ENCODE results near the gene EPS15. TPM values are rescaled to one million over a fixed set of nuclear protein-coding genes. Genes with fewer than 3 reads are reported as not detected.

Gene EPS15
- total and polyA plus RNA-seq, 10 of the 15 experiments (the other 5 are each of a cell fraction or from before 2014, with no cell fraction given): 24.7 to 87.8 (median 56.3) TPM

DNA sequence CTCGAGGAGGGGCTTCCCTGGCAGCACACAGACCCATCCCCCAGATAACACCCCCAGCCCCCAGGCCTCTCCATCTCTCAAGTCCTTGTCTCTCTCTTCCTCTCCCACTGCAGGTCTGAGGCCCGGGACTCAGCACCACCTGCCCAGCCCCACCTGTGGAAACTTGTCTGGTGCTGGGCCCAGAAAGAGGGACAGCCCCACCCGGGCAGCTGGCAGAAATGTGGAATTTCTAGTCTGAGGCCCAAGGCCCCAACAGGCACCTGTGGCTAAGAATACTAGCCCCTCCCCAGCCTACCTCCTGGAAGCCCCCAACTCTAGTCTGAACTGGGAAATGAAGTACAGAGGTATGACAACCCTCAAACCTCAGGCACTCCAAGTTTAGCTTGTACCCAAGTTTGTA lies 204.1 kb downstream of the EPS15 start:
- H3K27ac ChIP-seq (ENCODE audit: control insufficient read depth, insufficient read depth): no peak overlapping the region
- POLR2A ChIA-PET: interaction anchor here (0.6 kb wide), 1 partner anchor 262 kb away, joined by 3 read pairs; no protein-coding TSS in a partner anchor
- CTCF ChIA-PET: no interaction called here
- intact Hi-C loops (cut with micrococcal nuclease; ENCODE audit: unreplicated experiment) (no loop called here), in situ Hi-C loops (cut with MboI) (no loop called here)
- BruUV-seq (replicated peaks): no TSS peak
- no peaks in the 10 kb centered on the region for H3K27me3 ChIP-seq (replicated peaks in 1 of 2; ENCODE audit: control insufficient read depth in 2 of 2, insufficient read depth in 2 of 2, low read length in 1 of 2)
- FAIRE-seq (no peak), DNase-seq (ENCODE audit: low read depth, low spot score) (no peak), ATAC-seq (no peak)
- H3K36me3 ChIP-seq (ENCODE audit: control insufficient read depth in 2 of 2, insufficient read depth in 2 of 2, low read length in 1 of 2): no peaks in the 10 kb centered on the region; a peak in 1 of 4 replicates
- H4K20me1 ChIP-seq (ENCODE audit: control insufficient read depth, insufficient read depth): no peaks in the 10 kb centered on the region
- 34% methylated on average over 3 of the region's 3 CpGs for WGBS (ENCODE audit: insufficient coverage, insufficient replicate concordance, low lambda C conversion rate, missing lambda C conversion rate)
- H3K9ac ChIP-seq (ENCODE audit: control insufficient read depth, insufficient read depth, low read length): no peak overlapping the region
- no peak overlapping the region for H3K4me2 ChIP-seq (ENCODE audit: control insufficient read depth, insufficient read depth)
- H3K4me3 ChIP-seq: no peak overlapping the region
- SMC1A ChIA-PET (ENCODE audit: uncharacterized antibody, unreplicated experiment): no interaction called here
- no peak overlapping the region for H2AFZ ChIP-seq (ENCODE audit: control insufficient read depth, low read depth, low read length)
- H3K9me3 ChIP-seq (replicated peaks; ENCODE audit: control insufficient read depth, insufficient read depth, low read length): no peaks in the 10 kb centered on the region
- H3K79me2 ChIP-seq (ENCODE audit: control insufficient read depth, insufficient read depth, low read length): no peaks in the 10 kb centered on the region
- H3K4me1 ChIP-seq (ENCODE audit: control insufficient read depth, insufficient read depth, low read length): 0 out of 2 replicates have a peak, but pooled peaks cover 3% of the 10 kb centered on the region
- RAD21 ChIA-PET (ENCODE audit: unreplicated experiment): interaction anchor here (0.6 to 0.9 kb wide), 2 partner anchors 126 to 174 kb away, joined by 3 read pairs; no protein-coding TSS in a partner anchor
- TF ChIP-seq, protein P1, sequence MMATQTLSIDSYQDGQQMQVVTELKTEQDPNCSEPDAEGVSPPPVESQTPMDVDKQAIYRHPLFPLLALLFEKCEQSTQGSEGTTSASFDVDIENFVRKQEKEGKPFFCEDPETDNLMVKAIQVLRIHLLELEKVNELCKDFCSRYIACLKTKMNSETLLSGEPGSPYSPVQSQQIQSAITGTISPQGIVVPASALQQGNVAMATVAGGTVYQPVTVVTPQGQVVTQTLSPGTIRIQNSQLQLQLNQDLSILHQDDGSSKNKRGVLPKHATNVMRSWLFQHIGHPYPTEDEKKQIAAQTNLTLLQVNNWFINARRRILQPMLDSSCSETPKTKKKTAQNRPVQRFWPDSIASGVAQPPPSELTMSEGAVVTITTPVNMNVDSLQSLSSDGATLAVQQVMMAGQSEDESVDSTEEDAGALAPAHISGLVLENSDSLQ (IDR thresholded peaks at IDR 0.05): no peak
- no peak for TF ChIP-seq RUNX3 (IDR thresholded peaks at IDR 0.05; ENCODE audit: low read length)
- no peak for TF ChIP-seq SUPT20H (IDR thresholded peaks at IDR 0.05; ENCODE audit: borderline replicate concordance, control insufficient read depth, low read depth, low read length)
- TF ChIP-seq DPF2 (IDR thresholded peaks at IDR 0.05): no peak
- TF ChIP-seq SMARCA5 (IDR thresholded peaks at IDR 0.05): no peak
- TF ChIP-seq BCLAF1 (IDR thresholded peaks at IDR 0.05): no peak
- no peak for TF ChIP-seq STAT1 (conservative IDR thresholded peaks at IDR 0.05)
- TF ChIP-seq ATF7 (IDR thresholded peaks at IDR 0.05; ENCODE audit: low read depth): no peak
- TF ChIP-seq, protein P2, sequence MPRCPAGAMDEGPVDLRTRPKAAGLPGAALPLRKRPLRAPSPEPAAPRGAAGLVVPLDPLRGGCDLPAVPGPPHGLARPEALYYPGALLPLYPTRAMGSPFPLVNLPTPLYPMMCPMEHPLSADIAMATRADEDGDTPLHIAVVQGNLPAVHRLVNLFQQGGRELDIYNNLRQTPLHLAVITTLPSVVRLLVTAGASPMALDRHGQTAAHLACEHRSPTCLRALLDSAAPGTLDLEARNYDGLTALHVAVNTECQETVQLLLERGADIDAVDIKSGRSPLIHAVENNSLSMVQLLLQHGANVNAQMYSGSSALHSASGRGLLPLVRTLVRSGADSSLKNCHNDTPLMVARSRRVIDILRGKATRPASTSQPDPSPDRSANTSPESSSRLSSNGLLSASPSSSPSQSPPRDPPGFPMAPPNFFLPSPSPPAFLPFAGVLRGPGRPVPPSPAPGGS (IDR thresholded peaks at IDR 0.05; ENCODE audit: borderline replicate concordance, insufficient read depth, low read depth, low read length, poor library complexity, severe bottlenecking): no peak
- TF ChIP-seq, protein P3, sequence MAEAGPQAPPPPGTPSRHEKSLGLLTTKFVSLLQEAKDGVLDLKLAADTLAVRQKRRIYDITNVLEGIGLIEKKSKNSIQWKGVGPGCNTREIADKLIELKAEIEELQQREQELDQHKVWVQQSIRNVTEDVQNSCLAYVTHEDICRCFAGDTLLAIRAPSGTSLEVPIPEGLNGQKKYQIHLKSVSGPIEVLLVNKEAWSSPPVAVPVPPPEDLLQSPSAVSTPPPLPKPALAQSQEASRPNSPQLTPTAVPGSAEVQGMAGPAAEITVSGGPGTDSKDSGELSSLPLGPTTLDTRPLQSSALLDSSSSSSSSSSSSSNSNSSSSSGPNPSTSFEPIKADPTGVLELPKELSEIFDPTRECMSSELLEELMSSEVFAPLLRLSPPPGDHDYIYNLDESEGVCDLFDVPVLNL (IDR thresholded peaks at IDR 0.05; ENCODE audit: low read depth, low read length): no peak
- no peak for TF ChIP-seq RFX5 (IDR thresholded peaks at IDR 0.05; ENCODE audit: low read depth, low read length)
- TF ChIP-seq, protein P4, sequence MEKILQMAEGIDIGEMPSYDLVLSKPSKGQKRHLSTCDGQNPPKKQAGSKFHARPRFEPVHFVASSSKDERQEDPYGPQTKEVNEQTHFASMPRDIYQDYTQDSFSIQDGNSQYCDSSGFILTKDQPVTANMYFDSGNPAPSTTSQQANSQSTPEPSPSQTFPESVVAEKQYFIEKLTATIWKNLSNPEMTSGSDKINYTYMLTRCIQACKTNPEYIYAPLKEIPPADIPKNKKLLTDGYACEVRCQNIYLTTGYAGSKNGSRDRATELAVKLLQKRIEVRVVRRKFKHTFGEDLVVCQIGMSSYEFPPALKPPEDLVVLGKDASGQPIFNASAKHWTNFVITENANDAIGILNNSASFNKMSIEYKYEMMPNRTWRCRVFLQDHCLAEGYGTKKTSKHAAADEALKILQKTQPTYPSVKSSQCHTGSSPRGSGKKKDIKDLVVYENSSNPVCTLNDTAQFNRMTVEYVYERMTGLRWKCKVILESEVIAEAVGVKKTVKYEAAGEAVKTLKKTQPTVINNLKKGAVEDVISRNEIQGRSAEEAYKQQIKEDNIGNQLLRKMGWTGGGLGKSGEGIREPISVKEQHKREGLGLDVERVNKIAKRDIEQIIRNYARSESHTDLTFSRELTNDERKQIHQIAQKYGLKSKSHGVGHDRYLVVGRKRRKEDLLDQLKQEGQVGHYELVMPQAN (conservative IDR thresholded peaks at IDR 0.05): no peak
- TF ChIP-seq ZNF217 (IDR thresholded peaks at IDR 0.05): no peak
- no peak for TF ChIP-seq NRF1 (conservative IDR thresholded peaks at IDR 0.05; ENCODE audit: low read depth, low read length)
- TF ChIP-seq HDGF (IDR thresholded peaks at IDR 0.05): no peak
